SK-N-SH treated with all-trans-retinoic acid at 6 μM for 48 hours (cell line): Measurements from ENCODE around the gene MARF1.

Experiments
- ATAC-seq: fragments of 200-7000 bp; cut with Tn5 transposase; 3 replicates; pipeline ENCODE4 v1.9.1; 2020; ENCODE audit warnings: mild to moderate bottlenecking, moderate library complexity
- ARNTL ChIP-seq: fragments of 450-650 bp; formaldehyde crosslinking; IDR thresholded peaks from 2 replicates; pipeline ENCODE4 v1.5.0; 2020; ENCODE audit warnings: low read depth, mild to moderate bottlenecking, moderate library complexity, borderline replicate concordance
- BACH2 ChIP-seq: fragments of 250-450 bp; sonication (Bioruptor Pico); IDR thresholded peaks from 2 replicates; pipeline ENCODE4 v1.9.0; 2021; ENCODE audit warnings: mild to moderate bottlenecking, borderline replicate concordance
- CSDC2 ChIP-seq: fragments of 250-450 bp; sonication (Bioruptor Pico); IDR thresholded peaks from 2 replicates; pipeline ENCODE4 v1.5.0; 2020; ENCODE audit warnings: mild to moderate bottlenecking, moderate library complexity
- ESRRG ChIP-seq: fragments of 250-450 bp; sonication (Bioruptor Pico); IDR thresholded peaks from 2 replicates; pipeline ENCODE4 v1.6.1; 2021; ENCODE audit warnings: mild to moderate bottlenecking
- GLIS3 ChIP-seq: fragments of 250-450 bp; sonication (Bioruptor Pico); IDR thresholded peaks from 2 replicates; pipeline ENCODE4 v1.5.0; 2020; ENCODE audit warnings: mild to moderate bottlenecking, moderate library complexity
- ISL1 ChIP-seq: fragments of 250-450 bp; sonication (Bioruptor Pico); IDR thresholded peaks from 2 replicates; pipeline ENCODE4 v2.1.2; 2022; ENCODE audit warnings: mild to moderate bottlenecking, moderate library complexity
- OSR1 ChIP-seq: fragments of 250-450 bp; sonication (Bioruptor Pico); IDR thresholded peaks from 2 replicates; pipeline ENCODE4 v1.8.0; 2022; ENCODE audit warnings: moderate library complexity, mild to moderate bottlenecking, inconsistent platforms
- PPARA ChIP-seq: fragments of 250-450 bp; sonication (Bioruptor Pico); IDR thresholded peaks from 2 replicates; pipeline ENCODE4 v1.5.0; 2020; ENCODE audit warnings: mild to moderate bottlenecking, borderline replicate concordance
- RARB ChIP-seq: fragments of 250-450 bp; sonication (Bioruptor Pico); IDR thresholded peaks from 2 replicates; pipeline ENCODE4 v1.8.0; 2021; ENCODE audit warnings: mild to moderate bottlenecking, moderate library complexity
- SNAI2 ChIP-seq: fragments of 250-450 bp; sonication (Bioruptor Pico); IDR thresholded peaks from 2 replicates; pipeline ENCODE4 v1.5.0; 2020; ENCODE audit warnings: mild to moderate bottlenecking, moderate library complexity
- TCF4 ChIP-seq: fragments of 250-450 bp; sonication (Bioruptor Pico); IDR thresholded peaks from 2 replicates; pipeline ENCODE4 v1.8.0; 2021; ENCODE audit warnings: mild to moderate bottlenecking, moderate library complexity, borderline replicate concordance
- TOX ChIP-seq: fragments of 250-450 bp; sonication (Bioruptor Pico); IDR thresholded peaks from 2 replicates; pipeline ENCODE4 v1.8.0; 2021; ENCODE audit warnings: mild to moderate bottlenecking, moderate library complexity, borderline replicate concordance
- ZC3H10 ChIP-seq: fragments of 250-450 bp; sonication (Bioruptor Pico); IDR thresholded peaks from 2 replicates; pipeline ENCODE4 v1.5.1; 2021; ENCODE audit warnings: mild to moderate bottlenecking, moderate library complexity
- ZFP3 ChIP-seq: fragments of 250-450 bp; sonication (Bioruptor Pico); IDR thresholded peaks from 2 replicates; pipeline ENCODE4 v1.5.0; 2020; ENCODE audit warnings: mild to moderate bottlenecking, moderate library complexity
- ZFP30 ChIP-seq: fragments of 450-650 bp; formaldehyde crosslinking; IDR thresholded peaks from 2 replicates; pipeline ENCODE4 v1.5.0; 2022; ENCODE audit warnings: mild to moderate bottlenecking, moderate library complexity
- ZNF565 ChIP-seq: fragments of 450-650 bp; formaldehyde crosslinking; conservative IDR thresholded peaks from 2 replicates; pipeline ENCODE4 v1.5.0; 2020; ENCODE audit warnings: low read depth, mild to moderate bottlenecking, moderate library complexity
- TF ChIP-seq, protein P1 (sequence below): fragments of 250-450 bp; sonication (Bioruptor Pico); IDR thresholded peaks from 2 replicates; pipeline ENCODE4 v1.5.1; 2021; ENCODE audit warnings: mild to moderate bottlenecking, moderate library complexity
- TF ChIP-seq, protein P2 (sequence below): fragments of 250-450 bp; sonication (Bioruptor Pico); IDR thresholded peaks from 2 replicates; pipeline ENCODE4 v1.5.1; 2020; ENCODE audit warnings: low read depth, mild to moderate bottlenecking, moderate library complexity
- TF ChIP-seq, protein P3 (sequence below): fragments of 250-450 bp; sonication (Bioruptor Pico); IDR thresholded peaks from 2 replicates; pipeline ENCODE4 v1.5.0; 2020; ENCODE audit warnings: mild to moderate bottlenecking, moderate library complexity
- TF ChIP-seq, protein P4 (sequence below): fragments of 250-450 bp; sonication (Bioruptor Pico); IDR thresholded peaks from 2 replicates; pipeline ENCODE4 v1.8.0; 2021; ENCODE audit warnings: low read depth, mild to moderate bottlenecking, moderate library complexity, borderline replicate concordance
- TF ChIP-seq, protein P5 (sequence below): fragments of 250-450 bp; sonication (Bioruptor Pico); IDR thresholded peaks from 2 replicates; pipeline ENCODE4 v1.8.0; 2020; ENCODE audit warnings: mild to moderate bottlenecking, moderate library complexity, borderline replicate concordance

MARF1 gene

DNA sequence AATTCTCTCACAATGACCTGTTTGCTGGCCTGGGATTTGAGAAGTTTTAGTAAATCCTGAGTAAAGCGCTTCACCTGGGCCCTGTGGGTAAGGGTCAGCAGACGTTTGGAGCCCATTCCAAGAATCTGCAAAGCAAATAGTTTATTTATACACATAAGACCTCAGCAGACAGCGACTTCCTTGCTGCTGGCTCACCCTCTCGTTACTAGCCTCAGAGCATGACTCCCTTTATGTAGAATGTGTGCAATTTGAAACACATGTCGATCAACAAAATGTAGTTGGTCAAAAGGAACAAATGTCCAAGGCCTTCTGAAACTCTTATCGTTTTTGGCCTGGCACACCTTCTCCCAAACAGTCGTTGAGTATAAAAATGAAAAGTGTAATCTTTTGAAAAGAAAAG is 31.3 kb downstream of the MARF1 start:
- no peak for TF ChIP-seq SNAI2 (CRISPR knock-in tag)
- TF ChIP-seq GLIS3 (CRISPR knock-in tag), result no peak
- no peak for TF ChIP-seq RARB (CRISPR knock-in tag)
- TF ChIP-seq BACH2 (CRISPR knock-in tag), result no peak
- no peak for TF ChIP-seq ARNTL (CRISPR knock-in tag)
- no peak for TF ChIP-seq OSR1
- no peak for TF ChIP-seq TCF4 (CRISPR knock-in tag)
- TF ChIP-seq ISL1 (CRISPR knock-in tag), result no peak
- no peak for TF ChIP-seq PPARA (CRISPR knock-in tag)
- TF ChIP-seq, protein P1, sequence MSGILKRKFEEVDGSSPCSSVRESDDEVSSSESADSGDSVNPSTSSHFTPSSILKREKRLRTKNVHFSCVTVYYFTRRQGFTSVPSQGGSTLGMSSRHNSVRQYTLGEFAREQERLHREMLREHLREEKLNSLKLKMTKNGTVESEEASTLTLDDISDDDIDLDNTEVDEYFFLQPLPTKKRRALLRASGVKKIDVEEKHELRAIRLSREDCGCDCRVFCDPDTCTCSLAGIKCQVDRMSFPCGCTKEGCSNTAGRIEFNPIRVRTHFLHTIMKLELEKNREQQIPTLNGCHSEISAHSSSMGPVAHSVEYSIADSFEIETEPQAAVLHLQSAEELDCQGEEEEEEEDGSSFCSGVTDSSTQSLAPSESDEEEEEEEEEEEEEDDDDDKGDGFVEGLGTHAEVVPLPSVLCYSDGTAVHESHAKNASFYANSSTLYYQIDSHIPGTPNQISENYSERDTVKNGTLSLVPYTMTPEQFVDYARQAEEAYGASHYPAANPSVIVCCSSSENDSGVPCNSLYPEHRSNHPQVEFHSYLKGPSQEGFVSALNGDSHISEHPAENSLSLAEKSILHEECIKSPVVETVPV (CRISPR knock-in tag), result no peak
- TF ChIP-seq ESRRG, result no peak
- no peak for TF ChIP-seq ZNF565
- TF ChIP-seq ZFP30 (CRISPR knock-in tag), result no peak
- no peak for TF ChIP-seq TOX
- TF ChIP-seq ZC3H10 (CRISPR knock-in tag), result no peak
- no peak for TF ChIP-seq ZFP3 (CRISPR knock-in tag)
- TF ChIP-seq, protein P2, sequence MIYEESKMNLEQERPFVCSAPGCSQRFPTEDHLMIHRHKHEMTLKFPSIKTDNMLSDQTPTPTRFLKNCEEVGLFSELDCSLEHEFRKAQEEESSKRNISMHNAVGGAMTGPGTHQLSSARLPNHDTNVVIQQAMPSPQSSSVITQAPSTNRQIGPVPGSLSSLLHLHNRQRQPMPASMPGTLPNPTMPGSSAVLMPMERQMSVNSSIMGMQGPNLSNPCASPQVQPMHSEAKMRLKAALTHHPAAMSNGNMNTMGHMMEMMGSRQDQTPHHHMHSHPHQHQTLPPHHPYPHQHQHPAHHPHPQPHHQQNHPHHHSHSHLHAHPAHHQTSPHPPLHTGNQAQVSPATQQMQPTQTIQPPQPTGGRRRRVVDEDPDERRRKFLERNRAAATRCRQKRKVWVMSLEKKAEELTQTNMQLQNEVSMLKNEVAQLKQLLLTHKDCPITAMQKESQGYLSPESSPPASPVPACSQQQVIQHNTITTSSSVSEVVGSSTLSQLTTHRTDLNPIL (CRISPR knock-in tag), result no peak
- TF ChIP-seq, protein P3, sequence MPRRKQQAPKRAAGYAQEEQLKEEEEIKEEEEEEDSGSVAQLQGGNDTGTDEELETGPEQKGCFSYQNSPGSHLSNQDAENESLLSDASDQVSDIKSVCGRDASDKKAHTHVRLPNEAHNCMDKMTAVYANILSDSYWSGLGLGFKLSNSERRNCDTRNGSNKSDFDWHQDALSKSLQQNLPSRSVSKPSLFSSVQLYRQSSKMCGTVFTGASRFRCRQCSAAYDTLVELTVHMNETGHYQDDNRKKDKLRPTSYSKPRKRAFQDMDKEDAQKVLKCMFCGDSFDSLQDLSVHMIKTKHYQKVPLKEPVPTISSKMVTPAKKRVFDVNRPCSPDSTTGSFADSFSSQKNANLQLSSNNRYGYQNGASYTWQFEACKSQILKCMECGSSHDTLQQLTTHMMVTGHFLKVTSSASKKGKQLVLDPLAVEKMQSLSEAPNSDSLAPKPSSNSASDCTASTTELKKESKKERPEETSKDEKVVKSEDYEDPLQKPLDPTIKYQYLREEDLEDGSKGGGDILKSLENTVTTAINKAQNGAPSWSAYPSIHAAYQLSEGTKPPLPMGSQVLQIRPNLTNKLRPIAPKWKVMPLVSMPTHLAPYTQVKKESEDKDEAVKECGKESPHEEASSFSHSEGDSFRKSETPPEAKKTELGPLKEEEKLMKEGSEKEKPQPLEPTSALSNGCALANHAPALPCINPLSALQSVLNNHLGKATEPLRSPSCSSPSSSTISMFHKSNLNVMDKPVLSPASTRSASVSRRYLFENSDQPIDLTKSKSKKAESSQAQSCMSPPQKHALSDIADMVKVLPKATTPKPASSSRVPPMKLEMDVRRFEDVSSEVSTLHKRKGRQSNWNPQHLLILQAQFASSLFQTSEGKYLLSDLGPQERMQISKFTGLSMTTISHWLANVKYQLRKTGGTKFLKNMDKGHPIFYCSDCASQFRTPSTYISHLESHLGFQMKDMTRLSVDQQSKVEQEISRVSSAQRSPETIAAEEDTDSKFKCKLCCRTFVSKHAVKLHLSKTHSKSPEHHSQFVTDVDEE (CRISPR knock-in tag), result no peak
- ATAC-seq, result no peak

DNA sequence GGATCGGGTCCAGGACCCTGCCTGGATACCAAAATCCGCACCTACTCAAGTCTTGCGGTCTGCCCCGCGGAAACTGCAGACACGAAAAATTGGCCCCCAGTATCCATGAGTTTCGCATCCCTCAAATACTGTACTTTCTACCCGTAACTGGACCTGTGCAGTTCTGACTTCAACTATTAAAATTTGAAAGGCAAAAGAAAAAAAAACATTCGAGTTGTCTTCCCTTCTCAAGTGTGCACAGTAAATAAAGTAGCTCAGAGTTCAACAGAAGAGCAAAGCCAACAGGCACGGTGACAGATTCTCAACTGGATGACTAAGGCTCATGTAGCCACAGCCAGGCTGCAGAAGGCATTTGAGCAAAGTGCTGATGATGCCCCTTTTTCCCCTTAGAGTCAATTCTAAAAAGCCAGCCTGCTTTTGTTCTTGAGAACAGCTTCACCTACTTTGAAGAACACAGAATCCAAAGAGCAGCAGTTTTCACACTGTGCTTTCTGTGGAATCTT is 32.5 kb downstream of the MARF1 start:
- TF ChIP-seq, protein P4, sequence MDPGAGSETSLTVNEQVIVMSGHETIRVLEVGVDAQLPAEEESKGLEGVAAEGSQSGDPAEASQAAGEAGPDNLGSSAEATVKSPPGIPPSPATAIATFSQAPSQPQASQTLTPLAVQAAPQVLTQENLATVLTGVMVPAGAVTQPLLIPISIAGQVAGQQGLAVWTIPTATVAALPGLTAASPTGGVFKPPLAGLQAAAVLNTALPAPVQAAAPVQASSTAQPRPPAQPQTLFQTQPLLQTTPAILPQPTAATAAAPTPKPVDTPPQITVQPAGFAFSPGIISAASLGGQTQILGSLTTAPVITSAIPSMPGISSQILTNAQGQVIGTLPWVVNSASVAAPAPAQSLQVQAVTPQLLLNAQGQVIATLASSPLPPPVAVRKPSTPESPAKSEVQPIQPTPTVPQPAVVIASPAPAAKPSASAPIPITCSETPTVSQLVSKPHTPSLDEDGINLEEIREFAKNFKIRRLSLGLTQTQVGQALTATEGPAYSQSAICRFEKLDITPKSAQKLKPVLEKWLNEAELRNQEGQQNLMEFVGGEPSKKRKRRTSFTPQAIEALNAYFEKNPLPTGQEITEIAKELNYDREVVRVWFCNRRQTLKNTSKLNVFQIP, result no peak
- TF ChIP-seq, protein P5, sequence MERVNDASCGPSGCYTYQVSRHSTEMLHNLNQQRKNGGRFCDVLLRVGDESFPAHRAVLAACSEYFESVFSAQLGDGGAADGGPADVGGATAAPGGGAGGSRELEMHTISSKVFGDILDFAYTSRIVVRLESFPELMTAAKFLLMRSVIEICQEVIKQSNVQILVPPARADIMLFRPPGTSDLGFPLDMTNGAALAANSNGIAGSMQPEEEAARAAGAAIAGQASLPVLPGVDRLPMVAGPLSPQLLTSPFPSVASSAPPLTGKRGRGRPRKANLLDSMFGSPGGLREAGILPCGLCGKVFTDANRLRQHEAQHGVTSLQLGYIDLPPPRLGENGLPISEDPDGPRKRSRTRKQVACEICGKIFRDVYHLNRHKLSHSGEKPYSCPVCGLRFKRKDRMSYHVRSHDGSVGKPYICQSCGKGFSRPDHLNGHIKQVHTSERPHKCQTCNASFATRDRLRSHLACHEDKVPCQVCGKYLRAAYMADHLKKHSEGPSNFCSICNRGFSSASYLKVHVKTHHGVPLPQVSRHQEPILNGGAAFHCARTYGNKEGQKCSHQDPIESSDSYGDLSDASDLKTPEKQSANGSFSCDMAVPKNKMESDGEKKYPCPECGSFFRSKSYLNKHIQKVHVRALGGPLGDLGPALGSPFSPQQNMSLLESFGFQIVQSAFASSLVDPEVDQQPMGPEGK (CRISPR knock-in tag), result no peak
- TF ChIP-seq, protein P2 (CRISPR knock-in tag), result no peak
- TF ChIP-seq ZFP3 (CRISPR knock-in tag) (no peak), CSDC2 (no peak), PPARA (CRISPR knock-in tag) (no peak)
- no peak for ATAC-seq

DNA sequence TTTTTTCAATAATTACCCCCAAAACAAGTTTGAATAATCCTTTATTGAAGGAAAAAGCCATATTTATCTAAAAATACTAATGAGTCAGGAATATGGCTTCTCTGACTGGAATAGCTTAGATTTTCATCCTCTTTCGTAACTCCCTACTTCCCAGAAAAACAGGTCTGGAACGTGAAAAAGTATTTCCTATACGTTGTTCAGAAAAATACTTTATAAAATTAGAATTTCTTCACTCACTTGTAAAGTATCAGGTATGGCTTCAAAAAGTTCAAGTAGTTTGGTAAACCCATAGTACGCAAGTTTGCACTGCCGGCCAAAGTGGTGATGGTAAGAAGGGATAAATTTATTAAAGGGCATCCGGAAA is 33.7 kb downstream of the MARF1 start:
- ATAC-seq, result no peak
- TF ChIP-seq, protein P1 (CRISPR knock-in tag), result no peak
- no peak for TF ChIP-seq OSR1
- TF ChIP-seq SNAI2 (CRISPR knock-in tag), result no peak
